ENCODE results near the gene ANTXR2.

GRCh38 chr4:80029364-80029763 lies 43.7 kb downstream of the ANTXR2 start:
- no peak for TF ChIP-seq TAF1 (IDR thresholded peaks at IDR 0.05; ENCODE audit: low read depth)
- TF ChIP-seq MAX (IDR thresholded peaks at IDR 0.05): no peak
- TF ChIP-seq YY1 (IDR thresholded peaks at IDR 0.05; ENCODE audit: low read depth): no peak
- TF ChIP-seq, protein P1, sequence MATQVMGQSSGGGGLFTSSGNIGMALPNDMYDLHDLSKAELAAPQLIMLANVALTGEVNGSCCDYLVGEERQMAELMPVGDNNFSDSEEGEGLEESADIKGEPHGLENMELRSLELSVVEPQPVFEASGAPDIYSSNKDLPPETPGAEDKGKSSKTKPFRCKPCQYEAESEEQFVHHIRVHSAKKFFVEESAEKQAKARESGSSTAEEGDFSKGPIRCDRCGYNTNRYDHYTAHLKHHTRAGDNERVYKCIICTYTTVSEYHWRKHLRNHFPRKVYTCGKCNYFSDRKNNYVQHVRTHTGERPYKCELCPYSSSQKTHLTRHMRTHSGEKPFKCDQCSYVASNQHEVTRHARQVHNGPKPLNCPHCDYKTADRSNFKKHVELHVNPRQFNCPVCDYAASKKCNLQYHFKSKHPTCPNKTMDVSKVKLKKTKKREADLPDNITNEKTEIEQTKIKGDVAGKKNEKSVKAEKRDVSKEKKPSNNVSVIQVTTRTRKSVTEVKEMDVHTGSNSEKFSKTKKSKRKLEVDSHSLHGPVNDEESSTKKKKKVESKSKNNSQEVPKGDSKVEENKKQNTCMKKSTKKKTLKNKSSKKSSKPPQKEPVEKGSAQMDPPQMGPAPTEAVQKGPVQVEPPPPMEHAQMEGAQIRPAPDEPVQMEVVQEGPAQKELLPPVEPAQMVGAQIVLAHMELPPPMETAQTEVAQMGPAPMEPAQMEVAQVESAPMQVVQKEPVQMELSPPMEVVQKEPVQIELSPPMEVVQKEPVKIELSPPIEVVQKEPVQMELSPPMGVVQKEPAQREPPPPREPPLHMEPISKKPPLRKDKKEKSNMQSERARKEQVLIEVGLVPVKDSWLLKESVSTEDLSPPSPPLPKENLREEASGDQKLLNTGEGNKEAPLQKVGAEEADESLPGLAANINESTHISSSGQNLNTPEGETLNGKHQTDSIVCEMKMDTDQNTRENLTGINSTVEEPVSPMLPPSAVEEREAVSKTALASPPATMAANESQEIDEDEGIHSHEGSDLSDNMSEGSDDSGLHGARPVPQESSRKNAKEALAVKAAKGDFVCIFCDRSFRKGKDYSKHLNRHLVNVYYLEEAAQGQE (IDR thresholded peaks at IDR 0.05; ENCODE audit: low read depth): no peak
- TF ChIP-seq FOXM1 (IDR thresholded peaks at IDR 0.05; ENCODE audit: borderline replicate concordance, low read depth): no peak
- TF ChIP-seq EP300 (IDR thresholded peaks at IDR 0.05; ENCODE audit: borderline replicate concordance): no peak
- TF ChIP-seq, protein P2, sequence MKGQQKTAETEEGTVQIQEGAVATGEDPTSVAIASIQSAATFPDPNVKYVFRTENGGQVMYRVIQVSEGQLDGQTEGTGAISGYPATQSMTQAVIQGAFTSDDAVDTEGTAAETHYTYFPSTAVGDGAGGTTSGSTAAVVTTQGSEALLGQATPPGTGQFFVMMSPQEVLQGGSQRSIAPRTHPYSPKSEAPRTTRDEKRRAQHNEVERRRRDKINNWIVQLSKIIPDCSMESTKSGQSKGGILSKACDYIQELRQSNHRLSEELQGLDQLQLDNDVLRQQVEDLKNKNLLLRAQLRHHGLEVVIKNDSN (IDR thresholded peaks at IDR 0.05): no peak
- TF ChIP-seq NFIC (IDR thresholded peaks at IDR 0.05): no peak
- no peak for TF ChIP-seq CEBPB (IDR thresholded peaks at IDR 0.05)

Data from Ishikawa (cell line).